Mesendoderm (in vitro differentiated cells): ENCODE measurements around the gene RASSF3.

ENCODE experiments used
- DNase-seq: peaks from one replicate; pipeline ENCODE4 v3.0.0; 2013
- H2AK5ac ChIP-seq: 2 replicates; pipeline ENCODE4 v1.6.1; 2013; ENCODE audit warnings: low read length, inconsistent platforms
- H2BK120ac ChIP-seq: 2 replicates; pipeline ENCODE4 v1.6.1; 2013; ENCODE audit warnings: low read depth, mild to moderate bottlenecking, low read length, moderate library complexity, mixed read lengths
- H2BK15ac ChIP-seq: replicated peaks from 2 replicates; pipeline ENCODE4 v1.6.1; 2013; ENCODE audit warnings: low read depth, mild to moderate bottlenecking, moderate library complexity
- H2BK5ac ChIP-seq: 2 replicates; pipeline ENCODE4 v1.6.1; 2013; ENCODE audit warnings: low read length, inconsistent platforms
- H3K18ac ChIP-seq: 2 replicates; pipeline ENCODE4 v1.6.1; 2013; ENCODE audit warnings: mild to moderate bottlenecking, low read length, mixed read lengths
- H3K23ac ChIP-seq: one replicate; pipeline ENCODE4 v1.6.1; 2013; ENCODE audit warnings: low read length
- H3K27ac ChIP-seq: 2 replicates; pipeline ENCODE4 v1.5.1; 2013; ENCODE audit warnings: low read depth, mild to moderate bottlenecking, inconsistent platforms, low read length, moderate library complexity
- H3K27me3 ChIP-seq: 2 replicates; pipeline ENCODE4 v1.6.1; 2013; ENCODE audit warnings: low read length, control low read depth, mild to moderate bottlenecking, inconsistent platforms; ENCODE audit not compliant: insufficient read depth, poor library complexity
- H3K36me3 ChIP-seq: 2 replicates; pipeline ENCODE4 v1.6.1; 2013; ENCODE audit warnings: low read length, inconsistent platforms; ENCODE audit not compliant: control insufficient read depth, insufficient read depth
- H3K4ac ChIP-seq: one replicate; pipeline ENCODE4 v1.6.1; 2013; ENCODE audit warnings: low read depth, mild to moderate bottlenecking, low read length, moderate library complexity
- H3K4me1 ChIP-seq: 2 replicates; pipeline ENCODE4 v1.6.1; 2013; ENCODE audit warnings: low read depth, low read length, inconsistent platforms; ENCODE audit not compliant: control insufficient read depth
- H3K4me2 ChIP-seq: 2 replicates; pipeline ENCODE4 v1.6.1; 2013; ENCODE audit warnings: low read length
- H3K4me3 ChIP-seq: 2 replicates; pipeline ENCODE4 v1.5.1; 2013; ENCODE audit warnings: mild to moderate bottlenecking, low read length
- H3K56ac ChIP-seq: one replicate; pipeline ENCODE4 v1.6.1; 2013; ENCODE audit warnings: low read length
- H3K79me1 ChIP-seq: 2 replicates; pipeline ENCODE4 v1.6.1; 2013; ENCODE audit warnings: low read length, inconsistent platforms
- H3K79me2 ChIP-seq: 2 replicates; pipeline ENCODE4 v1.6.1; 2013; ENCODE audit warnings: mild to moderate bottlenecking, low read length; ENCODE audit not compliant: control insufficient read depth, insufficient read depth
- H3K9ac ChIP-seq: 2 replicates; pipeline ENCODE4 v1.6.1; 2013; ENCODE audit warnings: low read length, inconsistent platforms
- H4K5ac ChIP-seq: one replicate; pipeline ENCODE4 v1.6.1; 2013; ENCODE audit warnings: low read length
- H4K8ac ChIP-seq: one replicate; pipeline ENCODE4 v1.6.1; 2013; ENCODE audit warnings: low read depth, mild to moderate bottlenecking, control low read depth, low read length, moderate library complexity
- WGBS: extraction: QIAGEN DNeasy Blood & Tissue Kit; methylation state at CpG from one replicate; pipeline ENCODE4 v1.1.7; 2013; ENCODE audit warnings: low lambda C conversion rate, missing lambda C conversion rate; ENCODE audit not compliant: insufficient coverage; ENCODE audit errors: extremely low coverage; 5-methylcytosine and 5-hydroxymethylcytosine counted together

Gene RASSF3

DNA sequence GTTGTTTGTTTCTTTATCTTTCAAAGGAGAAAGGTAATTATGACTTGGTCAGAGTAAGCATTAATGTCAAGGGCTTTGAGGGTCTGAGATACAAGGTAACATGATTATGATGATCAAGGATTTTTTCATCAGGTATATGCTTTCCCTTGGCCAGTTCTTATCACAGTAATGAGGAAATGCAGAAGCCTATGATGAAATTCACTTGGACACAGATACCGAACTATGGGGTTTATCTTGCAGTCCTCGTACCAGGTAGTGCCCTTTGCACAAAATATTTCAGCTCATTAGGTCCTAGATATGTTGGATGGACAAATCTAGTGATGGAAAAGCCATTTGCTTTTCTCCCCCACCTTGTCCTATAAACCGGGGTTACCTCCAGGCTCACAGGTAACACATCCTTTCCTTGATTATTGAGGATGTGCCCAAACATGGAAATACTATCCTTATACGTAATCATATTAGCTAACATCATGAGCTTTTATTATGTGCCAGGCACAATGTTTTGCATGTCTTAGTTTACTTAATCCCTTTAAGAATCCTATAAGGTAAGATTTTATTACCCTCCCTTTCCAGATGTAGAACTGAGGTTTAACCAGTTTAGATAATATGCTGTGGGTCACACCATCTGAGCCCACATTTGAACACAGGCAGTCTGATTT, 7.0 kb upstream of the RASSF3 start:
- H2BK120ac ChIP-seq, result no peak overlapping the region
- no peak overlapping the region for H2BK5ac ChIP-seq

DNA sequence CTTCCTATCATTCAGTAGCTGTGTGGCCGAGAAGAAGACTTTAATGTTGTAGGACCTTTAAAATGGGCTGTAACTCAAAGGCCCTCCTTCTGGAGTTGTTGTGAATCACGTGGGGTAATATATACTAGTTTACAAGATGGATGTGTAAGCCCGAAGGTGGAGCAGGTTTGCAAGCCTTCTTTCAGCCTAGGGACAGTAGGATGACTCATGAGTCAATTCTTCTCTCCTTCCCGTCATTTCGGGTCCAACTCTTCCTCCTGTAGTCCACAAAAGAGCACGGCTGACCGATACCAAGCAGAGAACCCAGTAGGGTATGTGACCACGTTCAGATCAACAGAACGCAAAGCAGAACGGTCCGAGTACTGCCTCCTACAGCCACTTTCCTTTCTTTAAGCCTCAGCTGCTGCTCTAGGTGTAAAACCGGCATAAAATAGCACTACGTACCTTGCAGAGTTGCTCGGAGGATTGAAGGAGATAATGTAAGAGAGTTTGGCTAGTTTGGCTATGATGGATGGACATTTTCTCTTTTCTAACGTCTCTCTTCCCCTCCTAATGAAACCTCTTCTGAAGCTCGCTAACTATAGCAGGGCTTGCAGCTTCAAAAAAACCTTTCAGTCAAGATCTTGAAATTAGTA, 1.3 kb upstream of the RASSF3 start:
- H3K23ac ChIP-seq, result no peak overlapping the region
- peaks cover 5% of the 10 kb centered on the region for H3K79me1 ChIP-seq
- peak overlapping the region; percentile 87 for H3K9ac ChIP-seq
- no peaks in the 10 kb centered on the region for H3K27me3 ChIP-seq
- H2BK15ac ChIP-seq, result no peak overlapping the region
- H2BK120ac ChIP-seq, result no peak overlapping the region
- DNase-seq, result peak; percentile 80
- peak overlapping the region; percentile 71 for H3K4me3 ChIP-seq
- peak overlapping the region; percentile 95 for H3K56ac ChIP-seq
- peak overlapping the region; percentile 99 for H3K27ac ChIP-seq
- H3K79me2 ChIP-seq, result peaks cover 23% of the 10 kb centered on the region
- peak overlapping the region; percentile 13 for H3K4me2 ChIP-seq
- no peak overlapping the region for H4K8ac ChIP-seq
- no peaks in the 10 kb centered on the region for H3K4me1 ChIP-seq
- no CpG with 5 or more reads among the region's 16 CpGs for WGBS
- no peak overlapping the region for H4K5ac ChIP-seq
- H2AK5ac ChIP-seq, result no peak overlapping the region
- no peak overlapping the region for H3K4ac ChIP-seq
- H2BK5ac ChIP-seq, result peak overlapping the region; percentile 63
- peak overlapping the region; percentile 98 for H3K18ac ChIP-seq
- H3K36me3 ChIP-seq, result no peaks in the 10 kb centered on the region

More for the DNA sequence above, 7.0 kb upstream of the RASSF3 start:
- no CpG with 5 or more reads among the region's 4 CpGs for WGBS
- no peak overlapping the region for H2AK5ac ChIP-seq
- H3K79me2 ChIP-seq, result no peaks in the 10 kb centered on the region
- no peak overlapping the region for H3K4me3 ChIP-seq
- peaks cover 4% of the 10 kb centered on the region for H3K4me1 ChIP-seq
- no peak overlapping the region for H4K5ac ChIP-seq
- H3K23ac ChIP-seq, result no peak overlapping the region
- H3K27me3 ChIP-seq, result no peaks in the 10 kb centered on the region
- no peak for DNase-seq
- H3K36me3 ChIP-seq, result no peaks in the 10 kb centered on the region
- H3K4ac ChIP-seq, result no peak overlapping the region
- H3K18ac ChIP-seq, result no peak overlapping the region
- H3K4me2 ChIP-seq, result no peak overlapping the region
- no peak overlapping the region for H4K8ac ChIP-seq
- no peaks in the 10 kb centered on the region for H3K79me1 ChIP-seq
- no peak overlapping the region for H3K9ac ChIP-seq
- no peak overlapping the region for H3K56ac ChIP-seq
- H3K27ac ChIP-seq, result no peak overlapping the region
- no peak overlapping the region for H2BK15ac ChIP-seq

- Histone ChIP-seq H3K56ac (peak overlapping the region; percentile 95), H3K18ac (peak overlapping the region; percentile 98), H2BK120ac (peak overlapping the region; percentile 94), H3K4me3 (peak overlapping the region; percentile 71), H4K5ac (no peak overlapping the region), H3K79me1 (peaks cover 5% of the 10 kb centered on the region), H2AK5ac (no peak overlapping the region), H3K79me2 (peaks cover 27% of the 10 kb centered on the region), H2BK15ac (no peak overlapping the region), H3K9ac (peak overlapping the region; percentile 87), H3K36me3 (no peaks in the 10 kb centered on the region), H3K27ac (peak overlapping the region; percentile 99), H4K8ac (peak overlapping the region; percentile 78), H3K4me2 (peak overlapping the region; percentile 13), H3K27me3 (no peaks in the 10 kb centered on the region), H3K23ac (peak overlapping the region; percentile 9), H2BK5ac (peak overlapping the region; percentile 74), H3K4ac (peak overlapping the region; percentile 93), H3K4me1 (no peaks in the 10 kb centered on the region)
- no CpG with 5 or more reads among the region's 15 CpGs for WGBS
- peak; percentile 68 for DNase-seq
Measured at GRCh38 chr12:64609536-64610078, 688 bp upstream of the RASSF3 start.

DNA sequence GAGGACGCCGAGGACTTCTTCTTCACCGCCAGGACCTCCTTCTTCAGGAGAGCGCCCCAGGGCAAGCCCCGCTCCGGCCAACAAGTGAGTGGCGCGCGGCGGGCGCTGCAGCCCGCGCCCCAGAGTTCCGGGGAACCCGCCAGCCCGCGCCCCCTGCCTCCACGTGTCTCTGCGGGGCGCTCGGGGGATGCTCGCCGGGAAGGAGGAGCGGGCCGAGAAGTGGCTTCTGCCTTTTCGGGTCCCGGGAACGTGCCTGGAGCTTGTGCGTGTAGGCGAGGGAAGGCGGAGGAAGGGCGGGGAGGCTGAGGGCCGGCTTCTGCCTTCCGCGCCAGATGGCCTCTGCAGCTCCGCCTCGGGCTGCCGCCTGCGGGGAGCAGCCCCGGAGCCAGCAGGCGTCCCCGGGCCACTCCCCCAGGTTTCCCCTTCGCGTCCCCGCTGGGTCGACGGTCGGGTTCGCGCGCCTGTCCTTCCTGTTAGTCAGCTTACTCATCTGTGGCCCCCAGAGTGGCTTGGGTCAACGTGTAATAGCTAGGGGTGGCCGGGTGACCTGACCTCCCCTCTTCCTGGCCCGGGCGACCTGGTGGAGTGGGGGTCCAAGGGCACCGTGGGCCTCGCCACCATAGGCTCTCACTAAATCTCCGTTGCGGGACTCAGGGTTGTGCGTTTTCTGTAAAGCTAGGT, 505 bp downstream of the RASSF3 start:
- no peak overlapping the region for H2BK15ac ChIP-seq

GRCh38 chr12:64611341-64612284, 1.3 kb downstream of the RASSF3 start:
- Histone ChIP-seq H3K4me1 (no peaks in the 10 kb centered on the region), H3K27ac (peak overlapping the region; percentile 99), H3K4me3 (peak overlapping the region; percentile 78), H3K4ac (peak overlapping the region; percentile 45), H3K9ac (peak overlapping the region; percentile 88), H4K5ac (no peak overlapping the region), H3K79me1 (peaks cover 8% of the 10 kb centered on the region), H3K27me3 (no peaks in the 10 kb centered on the region), H2BK5ac (no peak overlapping the region), H3K18ac (peak overlapping the region; percentile 98), H2BK120ac (peak overlapping the region; percentile 15), H3K79me2 (peaks cover 39% of the 10 kb centered on the region), H3K56ac (peak overlapping the region; percentile 97), H3K4me2 (peak overlapping the region; percentile 95), H2BK15ac (no peak overlapping the region), H2AK5ac (no peak overlapping the region), H3K36me3 (no peaks in the 10 kb centered on the region), H4K8ac (no peak overlapping the region), H3K23ac (peak overlapping the region; percentile 35)
- no peak for DNase-seq
- WGBS, result no CpG with 5 or more reads among the region's 31 CpGs

More for the DNA sequence above, 505 bp downstream of the RASSF3 start:
- Histone ChIP-seq H3K4ac (peak overlapping the region; percentile 17), H3K23ac (peak overlapping the region; percentile 53), H3K27me3 (no peaks in the 10 kb centered on the region), H3K79me2 (peaks cover 34% of the 10 kb centered on the region), H3K27ac (peak overlapping the region; percentile 99), H3K4me1 (no peaks in the 10 kb centered on the region), H3K4me2 (peak overlapping the region; percentile 95), H3K56ac (peak overlapping the region; percentile 97), H3K18ac (peak overlapping the region; percentile 98), H4K5ac (no peak overlapping the region), H4K8ac (no peak overlapping the region), H2AK5ac (no peak overlapping the region), H3K9ac (peak overlapping the region; percentile 88), H3K36me3 (no peaks in the 10 kb centered on the region), H2BK5ac (peak overlapping the region; percentile 72), H3K4me3 (peak overlapping the region; percentile 78), H3K79me1 (peaks cover 5% of the 10 kb centered on the region), H2BK120ac (peak overlapping the region; percentile 50)
- no CpG with 5 or more reads among the region's 60 CpGs for WGBS
- peak; percentile 80 for DNase-seq
